Liver (tissue), 9 donors: ENCODE measurements around the gene DRC1. TPM values are rescaled to one million over a fixed set of nuclear protein-coding genes. Genes with fewer than 3 reads are reported as not detected.
"Not testable (repeated sequence)": the region's sequence is repeated elsewhere in the genome, so short reads cannot be mapped to it uniquely, and the experiment has no call there.

Source experiments
- DNase-seq: peaks from one replicate; pipeline ENCODE4 v3.0.0-alpha.2; 2017; ENCODE audit warnings: low spot score
- H3K27ac ChIP-seq, 2 donors: one replicate each; pipeline ENCODE4 v1.7.0; 2013; ENCODE audit warnings: inconsistent platforms in 2 of 2, low read length in 2 of 2, control low read depth in 1 of 2, low read depth in 1 of 2, mild to moderate bottlenecking in 1 of 2
- H3K27me3 ChIP-seq, 4 donors: one replicate each; pipeline versions ENCODE4 v1.6.1 to v1.7.0; 2013; ENCODE audit warnings: low read length in 3 of 4, inconsistent platforms in 1 of 4, mild to moderate bottlenecking in 1 of 4, moderate library complexity in 1 of 4; ENCODE audit not compliant: control insufficient read depth in 4 of 4, insufficient read depth in 4 of 4
- H3K36me3 ChIP-seq, 4 donors: one replicate each; pipeline versions ENCODE4 v1.6.1 to v1.7.0; 2013; ENCODE audit warnings: low read length in 3 of 4, mild to moderate bottlenecking in 3 of 4, low read depth in 1 of 4, moderate library complexity in 1 of 4; ENCODE audit not compliant: control insufficient read depth in 4 of 4, insufficient read depth in 3 of 4
- H3K4me1 ChIP-seq, 4 donors: one replicate each; pipeline versions ENCODE4 v1.6.1 to v1.7.0; 2013; ENCODE audit warnings: low read length in 3 of 4, mild to moderate bottlenecking in 3 of 4, moderate library complexity in 1 of 4; ENCODE audit not compliant: control insufficient read depth in 4 of 4, insufficient read depth in 4 of 4
- H3K4me3 ChIP-seq, 3 donors: one replicate each; pipeline versions ENCODE4 v1.6.1 to v1.7.0; 2013; ENCODE audit warnings: low read length in 3 of 3, control low read depth in 1 of 3, low read depth in 1 of 3, mild to moderate bottlenecking in 1 of 3
- H3K9ac ChIP-seq, 2 donors: one replicate each; pipeline ENCODE4 v1.7.0; 2013; ENCODE audit warnings: low read length in 2 of 2, mild to moderate bottlenecking in 2 of 2, moderate library complexity in 2 of 2, control low read depth in 1 of 2, low read depth in 1 of 2
- H3K9me3 ChIP-seq, 4 donors: one replicate each; pipeline versions ENCODE4 v1.6.1 to v1.7.0; 2013; ENCODE audit warnings: low read length in 3 of 4; ENCODE audit not compliant: control insufficient read depth in 4 of 4
- EGR1 ChIP-seq, 2 donors: IDR thresholded peaks; 2 replicates each; pipeline ENCODE4 v1.6.1; 2016 to 2018; ENCODE audit warnings: antibody characterized with exemption in 2 of 2, low read depth in 2 of 2
- FOXA1 ChIP-seq: IDR thresholded peaks from 2 replicates; pipeline ENCODE4 v1.6.1; 2016; ENCODE audit warnings: antibody characterized with exemption
- FOXA2 ChIP-seq: IDR thresholded peaks from 2 replicates; pipeline ENCODE4 v1.6.1; 2016; ENCODE audit warnings: antibody characterized with exemption
- GABPA ChIP-seq, 2 donors: IDR thresholded peaks in 1 of 2; conservative IDR thresholded peaks in 1 of 2; 2 replicates each; pipeline ENCODE4 v1.6.1; 2016; ENCODE audit warnings: antibody characterized with exemption in 2 of 2, mild to moderate bottlenecking in 1 of 2, moderate library complexity in 1 of 2
- HNF4G ChIP-seq: IDR thresholded peaks from 2 replicates; pipeline ENCODE4 v1.6.1; 2016; ENCODE audit warnings: antibody characterized with exemption
- MAX ChIP-seq: IDR thresholded peaks from 2 replicates; pipeline ENCODE4 v1.6.1; 2016; ENCODE audit warnings: antibody characterized with exemption
- NR2F2 ChIP-seq: IDR thresholded peaks from 2 replicates; pipeline ENCODE4 v1.6.1; 2016; ENCODE audit warnings: antibody characterized with exemption
- RAD21 ChIP-seq, 2 donors: IDR thresholded peaks; 2 replicates each; pipeline ENCODE4 v1.6.1; 2016; ENCODE audit warnings: antibody characterized with exemption in 2 of 2, mild to moderate bottlenecking in 2 of 2
- REST ChIP-seq: IDR thresholded peaks from 2 replicates; pipeline ENCODE4 v1.6.1; 2016; ENCODE audit warnings: antibody characterized with exemption, mild to moderate bottlenecking
- SP1 ChIP-seq: IDR thresholded peaks from 2 replicates; pipeline ENCODE4 v1.6.1; 2018; ENCODE audit warnings: antibody characterized with exemption, mild to moderate bottlenecking
- TAF1 ChIP-seq: conservative IDR thresholded peaks from 2 replicates; pipeline ENCODE4 v1.6.1; 2016; ENCODE audit warnings: antibody characterized with exemption, mild to moderate bottlenecking
- YY1 ChIP-seq: IDR thresholded peaks from 2 replicates; pipeline ENCODE4 v1.6.1; 2016; ENCODE audit warnings: antibody characterized with exemption, mild to moderate bottlenecking
- WGBS: extraction: QIAGEN DNeasy Blood & Tissue Kit; methylation state at CpG from one replicate; pipeline ENCODE4 v1.1.7; 2013; 5-methylcytosine and 5-hydroxymethylcytosine counted together
- polyA plus RNA-seq, 2 donors: library from polyadenylated mRNA; stranded (reverse) in 1 of 2; unstranded in 1 of 2; fragments of 200-250 nt in 1 of 2; fragments of >200 nt in 1 of 2; fragmentation: Nextera tagmentation in 1 of 2; extraction: Ambion mirVana in 1 of 2; gene quantifications; one replicate each; pipeline versions ENCODE4 v1.2.1 to v1.2.3, GENCODE V29; 2013 to 2015
- total RNA-seq, 2 donors: library from RNA; depleted of rRNA; stranded (reverse); fragments of >200 nt; gene quantifications; one replicate each; pipeline ENCODE4 v1.2.3, GENCODE V29; 2014
- TF ChIP-seq, protein P1 (sequence below): IDR thresholded peaks from 2 replicates; pipeline ENCODE4 v1.6.1; 2016; ENCODE audit warnings: antibody characterized with exemption
- TF ChIP-seq, protein P2 (sequence below): fragments of 150-350 bp; IDR thresholded peaks from 2 replicates; pipeline ENCODE4 v1.5.1; 2017; ENCODE audit warnings: improper control_type of control experiment, low read depth, low read length; ENCODE audit not compliant: missing input control
- donor health status: healthy.
- donor health status: healthy.
- donor health status: healthy.
- donor health status: healthy.
- donor health status: healthy.

The DRC1 gene
- total and polyA plus RNA-seq, 4 donors = 0.28 TPM; not detected in 3

GRCh38 chr2:26465266-26465925 lies 63.7 kb downstream of the DRC1 start (continued):
- TF ChIP-seq SP1 (no peak), FOXA1 (no peak), YY1 (no peak), NR2F2 (no peak), GABPA (IDR thresholded peaks at IDR 0.05 in 1 of 2, conservative IDR thresholded peaks at IDR 0.05 in 1 of 2) (no peak)
- TF ChIP-seq, protein P1, sequence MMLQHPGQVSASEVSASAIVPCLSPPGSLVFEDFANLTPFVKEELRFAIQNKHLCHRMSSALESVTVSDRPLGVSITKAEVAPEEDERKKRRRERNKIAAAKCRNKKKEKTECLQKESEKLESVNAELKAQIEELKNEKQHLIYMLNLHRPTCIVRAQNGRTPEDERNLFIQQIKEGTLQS = no peak

DNA sequence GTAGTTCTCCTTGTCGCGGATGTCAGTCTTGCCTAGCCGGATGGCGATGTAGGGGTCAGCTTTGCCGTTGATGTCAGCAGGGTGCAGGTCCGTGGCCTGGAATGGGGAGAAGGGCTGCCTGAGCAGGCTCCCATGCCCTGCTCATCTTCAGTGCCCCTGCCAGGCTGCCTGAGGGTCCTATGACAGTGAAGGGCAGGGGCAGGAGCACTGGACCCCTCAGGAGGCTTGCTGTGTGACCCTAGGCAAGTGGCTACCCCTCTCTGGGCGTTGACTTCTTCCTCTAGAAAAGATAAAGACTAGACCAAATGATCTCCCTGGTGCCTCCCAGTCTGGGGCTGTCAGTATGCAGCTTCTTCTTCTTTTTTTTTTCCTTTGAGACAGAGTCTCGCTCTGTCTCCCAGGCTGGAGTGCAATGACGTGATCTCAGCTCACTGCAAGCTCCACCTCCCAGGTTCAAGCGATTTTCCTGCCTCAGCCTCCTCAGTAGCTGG lies 64.3 kb downstream of the DRC1 start:
- Histone ChIP-seq H3K9me3 (peaks cover 0 to 7% (median 3%) of the 10 kb centered on the region in 4 donors), H3K27me3 (no peaks in the 10 kb centered on the region), H3K36me3 (no peaks in the 10 kb centered on the region), H3K27ac (no peak overlapping the region), H3K9ac (no peak overlapping the region), H3K4me3 (no peak overlapping the region), H3K4me1 (no peaks in the 10 kb centered on the region)
- TF ChIP-seq FOXA2 (no peak), YY1 (no peak), HNF4G (no peak), RAD21 (IDR thresholded peaks at IDR 0.05) (no peak), TAF1 (no peak)
- TF ChIP-seq, protein P2, sequence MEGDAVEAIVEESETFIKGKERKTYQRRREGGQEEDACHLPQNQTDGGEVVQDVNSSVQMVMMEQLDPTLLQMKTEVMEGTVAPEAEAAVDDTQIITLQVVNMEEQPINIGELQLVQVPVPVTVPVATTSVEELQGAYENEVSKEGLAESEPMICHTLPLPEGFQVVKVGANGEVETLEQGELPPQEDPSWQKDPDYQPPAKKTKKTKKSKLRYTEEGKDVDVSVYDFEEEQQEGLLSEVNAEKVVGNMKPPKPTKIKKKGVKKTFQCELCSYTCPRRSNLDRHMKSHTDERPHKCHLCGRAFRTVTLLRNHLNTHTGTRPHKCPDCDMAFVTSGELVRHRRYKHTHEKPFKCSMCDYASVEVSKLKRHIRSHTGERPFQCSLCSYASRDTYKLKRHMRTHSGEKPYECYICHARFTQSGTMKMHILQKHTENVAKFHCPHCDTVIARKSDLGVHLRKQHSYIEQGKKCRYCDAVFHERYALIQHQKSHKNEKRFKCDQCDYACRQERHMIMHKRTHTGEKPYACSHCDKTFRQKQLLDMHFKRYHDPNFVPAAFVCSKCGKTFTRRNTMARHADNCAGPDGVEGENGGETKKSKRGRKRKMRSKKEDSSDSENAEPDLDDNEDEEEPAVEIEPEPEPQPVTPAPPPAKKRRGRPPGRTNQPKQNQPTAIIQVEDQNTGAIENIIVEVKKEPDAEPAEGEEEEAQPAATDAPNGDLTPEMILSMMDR = no peak
- DNase-seq = no peak
- 93% methylated on average over 10 of the region's 10 CpGs for WGBS

GRCh38 chr2:26466662-26467310 lies 65.1 kb downstream of the DRC1 start:
- Histone ChIP-seq H3K36me3 (no peaks in the 10 kb centered on the region), H3K9ac (no peak overlapping the region), H3K27ac (no peak overlapping the region), H3K4me3 (no peak overlapping the region), H3K9me3 (peaks cover 0 to 7% (median 3%) of the 10 kb centered on the region in 4 donors), H3K27me3 (no peaks in the 10 kb centered on the region), H3K4me1 (no peaks in the 10 kb centered on the region)
- WGBS = 93% methylated on average over 22 of the region's 22 CpGs
- TF ChIP-seq REST = no peak
- TF ChIP-seq MAX = no peak
- TF ChIP-seq EGR1 (IDR thresholded peaks at IDR 0.05; ENCODE audit: low read depth in 2 of 2) = no peak
- no peak for TF ChIP-seq TAF1
- TF ChIP-seq RAD21 (IDR thresholded peaks at IDR 0.05) = no peak
- DNase-seq = no peak

DNA sequence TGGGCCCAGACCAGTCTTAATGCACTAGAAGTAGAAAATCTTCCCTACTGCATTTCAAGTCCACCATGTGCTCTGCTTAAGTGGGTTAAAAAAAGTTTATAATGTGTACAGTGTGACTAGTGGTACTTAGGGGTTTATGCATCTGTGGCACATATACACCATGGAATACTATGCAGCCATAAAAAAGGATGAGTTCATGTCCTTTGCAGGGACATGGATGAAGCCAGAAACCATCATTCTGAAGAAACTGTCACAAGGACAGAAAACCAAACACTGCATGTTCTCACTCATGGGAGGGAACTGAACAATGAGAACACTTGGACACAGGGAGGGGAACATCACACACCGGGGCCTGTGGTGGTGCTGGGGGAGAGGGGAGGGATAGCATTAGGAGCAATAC lies 66.8 kb downstream of the DRC1 start:
- H3K36me3 ChIP-seq, H3K27me3 ChIP-seq, DNase-seq, H3K4me1 ChIP-seq, H3K9me3 ChIP-seq, H3K27ac ChIP-seq, H3K9ac ChIP-seq, H3K4me3 ChIP-seq: not testable (repeated sequence)
- 94% methylated on average over 1 of the region's 1 CpG for WGBS
